HCT116 (cell line): Measurements from ENCODE around the gene TRIM10. TPM values are rescaled to one million over a fixed set of nuclear protein-coding genes. Genes with fewer than 3 reads are reported as not detected.

ENCODE experiments used
- ATAC-seq: fragments of 200-7000 bp; cut with Tn5 transposase; 2 replicates; pipeline ENCODE4 v1.9.1; 2020; ENCODE audit warnings: mild to moderate bottlenecking, moderate library complexity
- BruUV-seq: library from RNA; stranded (reverse); fragments of 400-500 nt; replicated peaks from 2 replicates; lab custom pipeline; 2021; lab: Mats Ljungman, UMichigan
- CTCF ChIA-PET: fragments of 300-600 bp; sonication (Branson Sonifier 250); formaldehyde crosslinking; loops from one replicate; lab custom pipeline; 2021; ENCODE audit warnings: antibody characterized with exemption; lab: Charles Lee
- POLR2A ChIA-PET: fragments of 300-600, 350-600 bp; sonication (Branson Sonifier 250); formaldehyde crosslinking; loops from one replicate; lab custom pipeline; 2021; ENCODE audit warnings: antibody characterized with exemption; lab: Charles Lee
- RAD21 ChIA-PET, 2 experiments: fragments of 300-600 bp; sonication (Branson Sonifier 250); formaldehyde crosslinking; loops; one replicate each; lab custom pipeline; 2023; ENCODE audit warnings: low total read pairs in 2 of 2; ENCODE audit not compliant: uncharacterized antibody in 2 of 2, unreplicated experiment in 2 of 2, low non-redundant PET in 1 of 2; lab: Charles Lee
- DNase-seq: peaks from one replicate; pipeline ENCODE4 v3.0.0-alpha.2; 2010; ENCODE audit warnings: low read depth, low spot score
- H2AFZ ChIP-seq: fragments of 200-600 bp; shearing (Covaris generic), sonication (generic); 2 replicates; pipeline ENCODE4 v1.6.1; 2017; ENCODE audit warnings: low read depth, mixed run types, mixed read lengths, antibody characterized with exemption, low read length; ENCODE audit not compliant: poor library complexity, severe bottlenecking
- H3K27ac ChIP-seq: 2 replicates; pipeline ENCODE4 v1.5.1; 2012; ENCODE audit warnings: low read depth, low read length
- H3K27me3 ChIP-seq: fragments of 200-600 bp; sonication (generic); 2 replicates; pipeline ENCODE4 v1.6.1; 2016; ENCODE audit warnings: mixed run types, low read length, mixed read lengths; ENCODE audit not compliant: insufficient read depth
- H3K36me3 ChIP-seq, 2 experiments: fragments of 200-500 bp in 1 of 2; fragments of 200-600 bp in 1 of 2; sonication (Bioruptor generic) in 1 of 2; sonication (generic) in 1 of 2; 2 replicates each; pipeline versions ENCODE4 v1.5.1 to v1.6.1; 2014 to 2016; ENCODE audit warnings: low read length in 2 of 2, inconsistent platforms in 1 of 2, mixed read lengths in 1 of 2, mixed run types in 1 of 2; ENCODE audit not compliant: insufficient read depth in 2 of 2, control insufficient read depth in 1 of 2
- H3K4me1 ChIP-seq, 2 experiments: fragments of 200-600 bp in 1 of 2; sonication (generic) in 1 of 2; 2 replicates each; pipeline versions ENCODE4 v1.5.1 to v1.6.1; 2012 to 2017; ENCODE audit warnings: low read length in 2 of 2, inconsistent platforms in 1 of 2, mild to moderate bottlenecking in 1 of 2, mixed read lengths in 1 of 2, mixed run types in 1 of 2, moderate library complexity in 1 of 2; ENCODE audit not compliant: insufficient read depth in 2 of 2, control insufficient read depth in 1 of 2
- H3K4me2 ChIP-seq: fragments of 200-600 bp; sonication (generic); 2 replicates; pipeline ENCODE4 v1.6.1; 2017; ENCODE audit warnings: mixed run types, low read length, mixed read lengths
- H3K4me3 ChIP-seq, 2 experiments: fragments of 200-600 bp in 1 of 2; sonication (generic) in 1 of 2; replicated peaks in 1 of 2; 2 replicates each; pipeline ENCODE4 v1.5.1; 2011 to 2016; ENCODE audit warnings: low read length in 2 of 2, control low read depth in 1 of 2, low read depth in 1 of 2, mild to moderate bottlenecking in 1 of 2, mixed read lengths in 1 of 2, mixed run types in 1 of 2
- H3K79me2 ChIP-seq: fragments of 200-600 bp; sonication (generic); 2 replicates; pipeline ENCODE4 v1.6.1; 2017; ENCODE audit warnings: mild to moderate bottlenecking, mixed run types, low read length, moderate library complexity, mixed read lengths; ENCODE audit not compliant: insufficient read depth
- H3K9ac ChIP-seq: fragments of 200-600 bp; sonication (generic); 2 replicates; pipeline ENCODE4 v1.6.1; 2016; ENCODE audit warnings: low read length, mixed read lengths
- H3K9me2 ChIP-seq: fragments of 200-600 bp; sonication (generic), shearing (Covaris generic); 2 replicates; pipeline ENCODE4 v1.6.1; 2017; ENCODE audit warnings: mixed run types, mild to moderate bottlenecking, moderate library complexity; ENCODE audit not compliant: insufficient read depth
- H3K9me3 ChIP-seq, 2 experiments: fragments of 200-500 bp in 1 of 2; fragments of 200-600 bp in 1 of 2; sonication (Bioruptor generic) in 1 of 2; sonication (generic) in 1 of 2; 2 replicates each; pipeline ENCODE4 v1.6.1; 2014 to 2017; ENCODE audit warnings: low read length in 2 of 2, mixed read lengths in 2 of 2, inconsistent platforms in 1 of 2, low read depth in 1 of 2, mild to moderate bottlenecking in 1 of 2, mixed run types in 1 of 2, moderate library complexity in 1 of 2; ENCODE audit not compliant: control insufficient read depth in 1 of 2, insufficient read depth in 1 of 2
- H4K20me1 ChIP-seq: fragments of 200-600 bp; sonication (generic), shearing (Covaris generic); 2 replicates; pipeline ENCODE4 v1.6.1; 2017; ENCODE audit warnings: mixed run types, mild to moderate bottlenecking, moderate library complexity; ENCODE audit not compliant: insufficient read depth
- EGR1 ChIP-seq: IDR thresholded peaks from 2 replicates; pipeline ENCODE4 v1.6.1; 2012; ENCODE audit warnings: low read depth
- ELF1 ChIP-seq: IDR thresholded peaks from 2 replicates; pipeline ENCODE4 v1.6.1; 2012; ENCODE audit warnings: low read depth, borderline replicate concordance
- EZH2 ChIP-seq: fragments of 200-600 bp; sonication (generic); IDR thresholded peaks from 2 replicates; pipeline ENCODE4 v1.6.1; 2017; ENCODE audit warnings: antibody characterized with exemption, mixed run types
- EZH2phosphoT487 ChIP-seq: fragments of 200-600 bp; IDR thresholded peaks from 2 replicates; pipeline ENCODE4 v1.6.1; 2018; ENCODE audit warnings: antibody characterized with exemption, borderline replicate concordance
- JUND ChIP-seq: IDR thresholded peaks from 2 replicates; pipeline ENCODE4 v1.6.1; 2012
- POLR2A ChIP-seq: IDR thresholded peaks from 2 replicates; pipeline ENCODE4 v1.7.0; 2011; ENCODE audit warnings: borderline replicate concordance; ENCODE audit not compliant: insufficient read depth, insufficient read length; ENCODE audit errors: extremely low read depth
- POLR2AphosphoS5 ChIP-seq: IDR thresholded peaks from 2 replicates; pipeline ENCODE4 v1.6.1; 2011; ENCODE audit warnings: mild to moderate bottlenecking, low read depth, low read length, moderate library complexity
- RAD21 ChIP-seq: IDR thresholded peaks from 2 replicates; pipeline ENCODE4 v1.6.1; 2012; ENCODE audit warnings: low read depth, mild to moderate bottlenecking
- SIN3A ChIP-seq: IDR thresholded peaks from 2 replicates; pipeline ENCODE4 v1.6.1; 2012; ENCODE audit warnings: low read depth
- SP1 ChIP-seq: IDR thresholded peaks from 2 replicates; pipeline ENCODE4 v1.6.1; 2012; ENCODE audit warnings: low read depth
- YY1 ChIP-seq: IDR thresholded peaks from 2 replicates; pipeline ENCODE4 v1.6.1; 2011; ENCODE audit warnings: low read length, low read depth, moderate library complexity, mild to moderate bottlenecking; ENCODE audit not compliant: insufficient replicate concordance; ENCODE audit errors: extremely low read depth
- ZFX ChIP-seq: fragments of 450-650 bp; IDR thresholded peaks from 2 replicates; pipeline ENCODE4 v1.6.1; 2017
- intact Hi-C: fragments of 100-400 bp; cut with micrococcal nuclease; formaldehyde crosslinking; loops from 2 replicates; pipeline ENCODE4 v1.10.0; 2022
- total RNA-seq: library from RNA; stranded (reverse); gene quantifications from one replicate; pipeline ENCODE4 v1.2.1, GENCODE V29; 2021; ENCODE audit not compliant: unreplicated experiment
- TF ChIP-seq, protein P1 (sequence below), 3 experiments: fragments of 200-600 bp in 1 of 3; sonication (generic) in 1 of 3; IDR thresholded peaks in 2 of 3; conservative IDR thresholded peaks in 1 of 3; 2 replicates each; pipeline ENCODE4 v1.5.1; 2012 to 2017; ENCODE audit warnings: low read depth in 2 of 3, low read length in 2 of 3, antibody characterized with exemption in 1 of 3, borderline replicate concordance in 1 of 3, control low read depth in 1 of 3, mild to moderate bottlenecking in 1 of 3, mixed read lengths in 1 of 3, mixed run types in 1 of 3, moderate library complexity in 1 of 3; ENCODE audit not compliant: insufficient read depth in 1 of 3

The TRIM10 gene
- total RNA-seq, 1 experiment from 2014 or later, result 0.98 TPM

DNA sequence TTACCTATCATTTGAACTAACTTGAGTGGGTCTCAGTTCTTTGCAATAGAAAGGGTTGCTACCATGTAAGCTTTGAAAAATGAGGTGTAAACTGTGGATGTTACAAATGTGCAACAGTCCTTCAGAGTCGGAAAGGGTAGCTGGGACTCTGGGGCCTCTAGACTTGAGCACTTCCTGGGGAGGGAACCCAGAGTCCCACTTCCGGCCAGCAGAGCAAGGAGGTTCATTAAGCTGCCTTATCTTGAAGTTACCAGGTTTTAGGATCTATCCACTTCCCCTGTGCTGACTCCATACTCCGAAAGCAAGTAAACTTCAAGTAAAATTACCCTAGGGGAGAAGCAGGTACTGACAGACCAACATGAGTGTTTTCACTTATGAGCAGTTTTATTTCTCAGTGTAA, 9.4 kb downstream of the TRIM10 start:
- Histone ChIP-seq H3K27ac (no peak overlapping the region), H4K20me1 (no peaks in the 10 kb centered on the region), H3K36me3 (no peaks in the 10 kb centered on the region), H3K79me2 (no peaks in the 10 kb centered on the region), H3K9ac (no peak overlapping the region), H3K4me3 (no peak overlapping the region), H3K27me3 (no peaks in the 10 kb centered on the region), H2AFZ (no peak overlapping the region), H3K4me2 (no peak overlapping the region), H3K4me1 (peaks cover 22 to 25% of the 10 kb centered on the region in 2 experiments), H3K9me3 (no peaks in the 10 kb centered on the region), H3K9me2 (no peaks in the 10 kb centered on the region)
- DNase-seq (no peak), ATAC-seq (no peak)
- ChIA-PET RAD21 (interaction anchor here in 1 of 2 experiments (0.8 kb wide), 1 partner anchor 50 kb away, joined by 5 read pairs; no protein-coding TSS in a partner anchor), CTCF (interaction anchor here (1.0 kb wide), 1 partner anchor 21 kb away, joined by 3 read pairs; no protein-coding TSS in a partner anchor), POLR2A (no interaction called here)
- no TSS peak for BruUV-seq
- intact Hi-C loops, result no loop called here
- TF ChIP-seq EGR1 (no peak), EZH2 (no peak), YY1 (no peak)

DNA sequence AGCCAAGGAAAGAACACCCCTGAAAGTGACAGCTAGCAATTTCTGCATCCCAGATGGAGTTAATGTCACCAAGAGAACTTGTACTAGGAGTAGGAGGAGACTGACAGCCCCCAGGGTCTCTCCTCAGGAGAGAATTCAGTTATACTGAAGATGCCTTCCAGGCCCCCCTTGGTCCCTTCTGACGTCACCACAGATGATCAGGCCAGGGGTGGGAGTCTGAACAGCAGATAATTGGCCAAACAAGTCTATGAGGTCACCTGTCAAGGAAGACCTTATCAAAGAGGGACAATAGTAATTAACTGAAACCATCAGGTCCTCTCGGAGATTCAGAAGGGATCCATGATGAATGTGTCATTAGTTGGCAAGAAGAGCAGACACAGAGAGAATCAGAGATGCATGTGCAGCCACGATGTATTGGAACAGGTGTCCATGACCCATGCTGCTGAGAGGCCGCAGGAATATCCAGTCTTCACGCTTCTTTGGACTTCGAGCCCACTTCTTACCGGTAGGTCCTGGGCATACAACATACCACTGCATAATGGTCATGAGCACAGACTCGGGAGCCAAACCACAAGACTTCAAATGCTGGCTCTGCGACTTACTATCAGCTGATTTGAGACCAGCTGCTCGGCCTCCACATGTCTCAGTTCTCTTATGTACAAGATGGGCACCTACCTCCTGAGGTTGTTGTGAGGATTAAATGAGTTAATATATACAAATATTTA, 10.2 kb downstream of the TRIM10 start:
- Histone ChIP-seq H3K9me3 (no peaks in the 10 kb centered on the region), H3K9ac (no peak overlapping the region), H3K27ac (no peak overlapping the region), H4K20me1 (no peaks in the 10 kb centered on the region), H3K4me1 (peaks cover 15 to 18% of the 10 kb centered on the region in 2 experiments), H3K4me3 (no peak overlapping the region), H3K36me3 (no peaks in the 10 kb centered on the region), H3K4me2 (no peak overlapping the region), H3K27me3 (no peaks in the 10 kb centered on the region), H2AFZ (no peak overlapping the region), H3K79me2 (no peaks in the 10 kb centered on the region), H3K9me2 (no peaks in the 10 kb centered on the region)
- ATAC-seq (no peak), DNase-seq (no peak)
- BruUV-seq, result no TSS peak
- RAD21 ChIA-PET, result interaction anchor here in 1 of 2 experiments (0.8 kb wide), 1 partner anchor 49 kb away, joined by 5 read pairs; no protein-coding TSS in a partner anchor
- intact Hi-C loops, result no loop called here
- CTCF ChIA-PET, result no interaction called here
- POLR2A ChIA-PET, result no interaction called here
- TF ChIP-seq JUND (no peak), SP1 (no peak), EZH2phosphoT487 (no peak), RAD21 (no peak), SIN3A (no peak), POLR2A (no peak), POLR2AphosphoS5 (no peak), EZH2 (no peak), ZFX (no peak), ELF1 (no peak)
- TF ChIP-seq, protein P1, sequence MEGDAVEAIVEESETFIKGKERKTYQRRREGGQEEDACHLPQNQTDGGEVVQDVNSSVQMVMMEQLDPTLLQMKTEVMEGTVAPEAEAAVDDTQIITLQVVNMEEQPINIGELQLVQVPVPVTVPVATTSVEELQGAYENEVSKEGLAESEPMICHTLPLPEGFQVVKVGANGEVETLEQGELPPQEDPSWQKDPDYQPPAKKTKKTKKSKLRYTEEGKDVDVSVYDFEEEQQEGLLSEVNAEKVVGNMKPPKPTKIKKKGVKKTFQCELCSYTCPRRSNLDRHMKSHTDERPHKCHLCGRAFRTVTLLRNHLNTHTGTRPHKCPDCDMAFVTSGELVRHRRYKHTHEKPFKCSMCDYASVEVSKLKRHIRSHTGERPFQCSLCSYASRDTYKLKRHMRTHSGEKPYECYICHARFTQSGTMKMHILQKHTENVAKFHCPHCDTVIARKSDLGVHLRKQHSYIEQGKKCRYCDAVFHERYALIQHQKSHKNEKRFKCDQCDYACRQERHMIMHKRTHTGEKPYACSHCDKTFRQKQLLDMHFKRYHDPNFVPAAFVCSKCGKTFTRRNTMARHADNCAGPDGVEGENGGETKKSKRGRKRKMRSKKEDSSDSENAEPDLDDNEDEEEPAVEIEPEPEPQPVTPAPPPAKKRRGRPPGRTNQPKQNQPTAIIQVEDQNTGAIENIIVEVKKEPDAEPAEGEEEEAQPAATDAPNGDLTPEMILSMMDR (IDR thresholded peaks at IDR 0.05 in 2 of 3, conservative IDR thresholded peaks at IDR 0.05 in 1 of 3; ENCODE audit: borderline replicate concordance in 1 of 3, insufficient read depth in 1 of 3, low read depth in 2 of 3, low read length in 2 of 3), result no peak
